Measurements from ENCODE around the gene ABCC9.

- no peak for TF ChIP-seq CTCF (IDR thresholded peaks at IDR 0.05)
- TF ChIP-seq POLR2A (IDR thresholded peaks at IDR 0.05) = no peak
Measured at GRCh38 chr12:21894792-21895595, 46.2 kb downstream of the ABCC9 start.
